ENCODE data around the gene SSRP1.

Gene SSRP1, protein sequence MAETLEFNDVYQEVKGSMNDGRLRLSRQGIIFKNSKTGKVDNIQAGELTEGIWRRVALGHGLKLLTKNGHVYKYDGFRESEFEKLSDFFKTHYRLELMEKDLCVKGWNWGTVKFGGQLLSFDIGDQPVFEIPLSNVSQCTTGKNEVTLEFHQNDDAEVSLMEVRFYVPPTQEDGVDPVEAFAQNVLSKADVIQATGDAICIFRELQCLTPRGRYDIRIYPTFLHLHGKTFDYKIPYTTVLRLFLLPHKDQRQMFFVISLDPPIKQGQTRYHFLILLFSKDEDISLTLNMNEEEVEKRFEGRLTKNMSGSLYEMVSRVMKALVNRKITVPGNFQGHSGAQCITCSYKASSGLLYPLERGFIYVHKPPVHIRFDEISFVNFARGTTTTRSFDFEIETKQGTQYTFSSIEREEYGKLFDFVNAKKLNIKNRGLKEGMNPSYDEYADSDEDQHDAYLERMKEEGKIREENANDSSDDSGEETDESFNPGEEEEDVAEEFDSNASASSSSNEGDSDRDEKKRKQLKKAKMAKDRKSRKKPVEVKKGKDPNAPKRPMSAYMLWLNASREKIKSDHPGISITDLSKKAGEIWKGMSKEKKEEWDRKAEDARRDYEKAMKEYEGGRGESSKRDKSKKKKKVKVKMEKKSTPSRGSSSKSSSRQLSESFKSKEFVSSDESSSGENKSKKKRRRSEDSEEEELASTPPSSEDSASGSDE

DNA sequence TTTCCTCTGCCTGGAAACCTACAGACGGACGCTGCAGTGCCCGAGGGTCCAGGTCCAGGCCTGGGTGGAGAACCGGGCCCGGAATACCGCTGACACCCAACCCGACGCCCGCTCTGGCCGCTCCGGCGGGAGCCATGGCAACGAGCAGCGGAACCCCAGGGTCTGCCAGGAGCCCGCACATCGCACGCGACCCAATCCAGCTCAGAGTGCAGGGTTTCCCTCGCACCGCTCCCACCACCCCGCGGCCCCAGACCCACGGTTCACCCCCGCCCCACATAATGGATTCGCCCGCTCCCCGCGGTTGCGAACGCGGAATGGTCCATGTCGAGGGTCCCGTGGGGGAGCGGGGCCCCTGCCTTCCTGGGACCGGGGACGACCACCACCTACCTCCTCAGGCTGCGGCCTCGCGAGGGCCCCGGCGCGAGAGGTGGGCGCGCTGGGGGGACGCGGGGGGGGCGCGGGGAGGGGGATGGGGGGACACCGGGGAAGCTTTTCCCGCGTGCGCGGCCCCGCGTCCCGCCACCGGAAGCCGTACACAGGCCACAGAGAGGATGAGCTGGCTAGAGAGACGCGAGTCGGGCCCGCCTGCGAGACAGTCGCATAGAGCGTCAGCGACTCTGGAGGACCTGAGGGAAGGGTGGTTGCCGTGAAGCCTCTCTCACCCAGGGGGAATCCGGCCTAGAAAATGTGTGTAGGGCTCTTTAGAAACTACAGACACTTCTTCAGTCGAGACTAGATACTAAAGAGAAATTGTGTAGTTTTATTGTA is at the start of gene SSRP1:
SSRP1 (minus strand) TSS at position 550 of the 768 bp plus-strand sequence. CDS start 771 bp downstream, outside the sequence.
- no peak for TF ChIP-seq ZNF274 (IDR thresholded peaks at IDR 0.05; ENCODE audit: low read depth, low read length)
- H3K4me3 ChIP-seq (ENCODE audit: low read length) = peak within 1 kb of the TSS; percentile 76

DNA sequence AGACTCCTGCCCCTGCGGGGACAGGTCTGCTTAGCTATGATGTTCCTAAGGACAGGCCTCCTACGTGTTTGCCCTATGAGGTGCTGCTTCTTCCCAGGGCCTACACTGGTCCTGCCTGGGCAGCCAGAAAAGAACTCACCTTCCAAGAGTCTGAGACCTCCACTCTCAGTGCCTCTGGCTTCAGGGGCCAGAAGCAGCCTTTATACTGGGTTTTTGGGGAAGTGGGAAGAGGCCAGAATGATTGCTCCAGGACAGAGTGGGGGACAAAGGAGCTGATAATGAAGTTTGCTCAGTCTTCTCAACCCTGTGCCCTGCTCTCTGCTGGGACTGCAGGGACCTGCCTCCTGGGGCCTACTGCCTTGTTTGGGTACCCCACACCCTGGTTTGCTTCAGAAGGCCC is 45.3 kb upstream of the SSRP1 start, which contains the start of gene PRG3:
PRG3 (minus strand) TSS at position 176 of the 400 bp plus-strand sequence. CDS start 442 bp downstream, outside the sequence.
- no peak within 1 kb of the TSS for H3K4me3 ChIP-seq (ENCODE audit: low read length)
- TF ChIP-seq ZNF274 (IDR thresholded peaks at IDR 0.05; ENCODE audit: low read depth, low read length) = no peak

DNA sequence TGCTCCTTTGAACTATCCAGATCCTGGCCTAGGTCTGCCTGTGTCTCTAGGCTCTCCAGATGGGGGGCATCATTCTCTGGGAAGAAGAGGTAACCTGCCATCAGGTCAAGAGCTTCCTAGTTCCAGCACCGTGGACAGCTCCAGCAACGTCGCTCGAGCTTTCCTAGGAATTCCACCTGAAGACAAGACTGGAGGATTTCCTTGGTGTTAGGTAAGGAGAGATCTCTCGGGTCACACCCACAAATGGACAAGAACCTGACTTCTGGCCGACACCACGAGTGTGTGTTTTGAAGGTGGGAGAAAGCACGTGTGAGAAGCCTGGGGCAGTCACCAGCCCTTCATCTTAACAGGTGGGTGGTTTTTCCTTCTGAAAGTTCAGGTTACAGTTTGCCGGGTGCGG is 44.0 kb upstream of the SSRP1 start:
- H3K4me3 ChIP-seq (ENCODE audit: low read length) = no peak overlapping the region
- TF ChIP-seq ZNF274 (IDR thresholded peaks at IDR 0.05; ENCODE audit: low read depth, low read length) = no peak

DNA sequence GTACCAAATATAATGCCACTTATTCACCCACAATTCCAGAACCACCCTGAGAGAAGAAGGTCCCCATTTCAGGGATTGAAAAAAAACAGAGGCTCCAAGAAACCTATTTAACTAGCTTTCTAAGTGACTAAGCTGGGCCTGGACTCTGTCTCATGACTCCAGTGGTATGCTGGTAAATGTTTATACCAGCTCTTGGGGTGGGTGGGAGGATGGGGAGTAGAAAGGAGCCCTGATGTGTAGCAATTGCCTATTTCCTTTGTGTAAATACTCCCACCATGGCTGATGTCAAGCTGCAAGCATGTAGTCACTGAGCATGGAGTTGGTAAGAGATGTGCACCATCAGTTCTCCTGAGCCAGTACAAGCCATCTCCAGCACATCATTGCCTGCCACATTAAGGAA is 42.5 kb upstream of the SSRP1 start:
- no peak for TF ChIP-seq ZNF274 (IDR thresholded peaks at IDR 0.05; ENCODE audit: low read depth, low read length)

DNA sequence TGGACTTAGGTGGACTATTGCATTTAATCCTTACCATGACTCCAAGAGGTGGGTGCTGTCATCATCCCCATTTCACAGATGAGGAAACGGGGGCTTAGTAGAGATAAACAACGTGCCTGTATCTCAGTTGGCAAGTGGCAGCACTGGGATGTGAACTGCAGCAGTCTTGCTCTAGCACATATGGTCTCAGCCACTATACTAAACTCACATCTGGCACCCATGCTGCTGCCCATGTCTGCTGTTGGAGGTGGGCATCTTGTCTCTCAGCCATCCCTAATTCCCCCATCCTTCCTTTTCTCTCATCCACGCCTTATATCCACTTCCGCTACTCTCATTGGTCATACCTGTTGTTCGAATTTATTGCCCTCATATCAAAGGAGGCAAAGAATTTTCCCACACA is 41.4 kb upstream of the SSRP1 start:
- H3K4me3 ChIP-seq (ENCODE audit: low read length) = no peak overlapping the region
- TF ChIP-seq ZNF274 (IDR thresholded peaks at IDR 0.05; ENCODE audit: low read depth, low read length) = no peak

More for the DNA sequence above, 42.5 kb upstream of the SSRP1 start:
- H3K4me3 ChIP-seq (ENCODE audit: low read length) = no peak overlapping the region

DNA sequence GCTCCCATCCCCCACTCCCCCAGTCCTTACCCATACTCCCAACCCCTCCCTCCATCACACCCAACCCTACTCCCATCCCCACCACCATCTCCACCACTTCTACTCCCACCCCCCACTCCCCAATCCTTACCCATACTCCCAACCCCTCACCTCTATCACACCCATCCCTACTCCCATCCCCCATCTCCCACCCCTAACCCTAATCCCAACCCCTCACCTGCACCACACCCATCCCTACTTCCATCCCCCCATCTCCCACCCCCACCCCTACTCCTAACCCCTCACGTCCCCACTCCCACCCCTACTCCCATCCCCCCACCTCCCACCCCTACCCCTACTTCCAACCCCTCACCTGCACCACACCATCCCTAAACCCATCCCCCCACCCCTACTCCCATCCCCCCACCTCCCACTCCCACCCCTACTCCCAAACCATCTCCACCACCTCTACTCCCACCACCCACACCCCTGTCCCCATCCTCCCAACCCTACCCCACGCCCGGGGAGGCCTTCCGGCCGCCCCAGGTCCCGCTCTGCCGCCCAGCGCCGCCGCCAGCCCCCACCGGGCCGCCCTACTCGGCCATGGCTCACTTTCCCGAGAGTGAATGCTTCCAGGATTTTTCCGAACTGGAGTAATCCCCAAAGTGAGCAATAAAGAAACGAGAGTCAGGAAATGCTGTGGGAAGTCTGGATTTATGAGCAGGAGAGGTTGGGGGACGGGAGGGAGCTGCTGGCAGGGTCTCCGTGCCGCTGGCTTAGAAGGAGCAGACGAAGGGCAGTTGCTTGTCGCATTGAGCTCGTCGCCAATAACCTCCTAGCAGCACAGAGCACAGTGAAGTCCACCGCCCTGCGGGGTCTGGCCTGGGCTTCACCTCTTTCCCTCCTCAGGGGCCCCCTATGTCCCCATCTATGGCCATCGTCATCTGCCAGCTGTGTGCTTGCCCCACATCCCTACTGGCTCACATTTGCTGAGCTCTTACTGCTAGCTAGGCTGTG is 40.7 kb upstream of the SSRP1 start:
- TF ChIP-seq ZNF274 (IDR thresholded peaks at IDR 0.05; ENCODE audit: low read depth, low read length) = no peak
- no peak overlapping the region for H3K4me3 ChIP-seq (ENCODE audit: low read length)

DNA sequence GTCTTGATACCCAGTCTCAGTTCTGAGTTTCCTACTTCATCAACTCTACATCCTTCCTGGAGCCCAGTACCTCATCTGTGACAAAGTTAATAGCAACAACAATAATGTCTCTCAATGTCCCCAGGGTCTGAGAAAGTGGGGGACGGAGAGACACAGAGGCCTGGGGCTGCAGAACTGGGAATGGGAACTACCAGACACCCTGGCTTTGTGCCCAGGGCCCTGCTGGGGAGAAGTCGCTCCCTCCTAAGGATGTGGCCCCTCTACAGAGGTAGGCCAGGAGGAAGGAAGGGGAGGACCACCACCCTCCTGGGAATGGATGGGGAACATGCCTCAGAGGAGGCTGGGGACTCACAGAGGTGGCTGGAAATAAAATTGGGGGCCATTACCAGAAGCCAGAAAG is 39.8 kb upstream of the SSRP1 start:
- H3K4me3 ChIP-seq (ENCODE audit: low read length) = no peak overlapping the region
- no peak for TF ChIP-seq ZNF274 (IDR thresholded peaks at IDR 0.05; ENCODE audit: low read depth, low read length)

DNA sequence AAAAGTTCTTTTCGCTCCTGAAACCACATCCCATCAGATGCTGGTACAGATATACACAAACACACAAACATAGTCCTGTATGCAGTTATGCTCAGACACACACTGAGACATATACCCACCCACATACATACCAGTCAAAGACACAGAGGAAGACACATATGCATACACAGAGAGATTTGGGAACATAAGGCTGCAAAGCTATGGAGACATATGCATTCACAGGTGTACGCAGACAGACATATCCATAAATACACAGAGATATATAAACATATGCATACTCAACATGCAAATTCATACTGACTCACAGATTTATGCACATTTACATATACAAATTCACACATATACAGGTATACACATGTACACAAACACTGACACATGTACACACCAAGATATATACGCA is 39.3 kb upstream of the SSRP1 start:
- TF ChIP-seq ZNF274 (IDR thresholded peaks at IDR 0.05; ENCODE audit: low read depth, low read length) = no peak
- H3K4me3 ChIP-seq (ENCODE audit: low read length) = no peak overlapping the region

DNA sequence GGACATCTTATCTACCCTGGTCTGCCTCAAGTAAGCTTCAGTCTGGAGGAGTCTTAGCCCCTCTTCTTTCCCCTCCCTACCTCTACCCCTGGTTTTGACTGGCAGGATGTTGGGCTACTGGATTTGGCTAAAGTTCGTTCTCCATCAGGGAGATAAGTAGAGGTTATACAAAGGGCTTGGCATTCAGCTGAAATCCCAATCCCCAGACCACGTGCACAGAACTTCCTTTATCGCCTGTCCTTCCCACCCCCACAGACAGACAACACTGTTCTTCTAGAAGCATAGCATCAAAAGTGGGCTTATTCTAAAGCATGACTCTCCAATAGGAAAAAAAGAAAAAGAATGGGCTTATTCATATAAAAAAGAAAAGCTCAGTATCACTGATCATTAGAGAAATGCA is 37.5 kb upstream of the SSRP1 start:
- no peak for TF ChIP-seq ZNF274 (IDR thresholded peaks at IDR 0.05; ENCODE audit: low read depth, low read length)
- H3K4me3 ChIP-seq (ENCODE audit: low read length) = no peak overlapping the region

DNA sequence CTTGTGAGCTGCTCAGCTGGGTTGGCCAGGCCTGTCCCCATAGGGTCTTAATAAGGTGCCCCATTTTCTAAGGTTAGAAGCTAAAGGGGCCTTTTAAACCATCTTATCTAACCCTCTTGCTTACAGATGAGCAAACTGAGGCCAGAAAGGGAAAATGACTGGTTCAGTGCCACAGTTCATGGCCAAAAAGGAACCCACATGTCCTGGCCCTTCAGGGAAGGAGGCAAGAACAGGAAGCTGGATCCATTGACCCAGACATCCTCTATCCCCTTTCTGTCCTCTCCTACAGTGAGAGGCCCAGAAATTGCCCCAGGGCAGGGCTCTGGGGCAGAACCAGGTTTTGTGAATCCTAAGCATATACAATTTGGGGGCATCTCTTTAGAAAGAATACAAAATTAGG is 35.2 kb upstream of the SSRP1 start:
- no peak overlapping the region for H3K4me3 ChIP-seq (ENCODE audit: low read length)
- TF ChIP-seq ZNF274 (IDR thresholded peaks at IDR 0.05; ENCODE audit: low read depth, low read length) = no peak

DNA sequence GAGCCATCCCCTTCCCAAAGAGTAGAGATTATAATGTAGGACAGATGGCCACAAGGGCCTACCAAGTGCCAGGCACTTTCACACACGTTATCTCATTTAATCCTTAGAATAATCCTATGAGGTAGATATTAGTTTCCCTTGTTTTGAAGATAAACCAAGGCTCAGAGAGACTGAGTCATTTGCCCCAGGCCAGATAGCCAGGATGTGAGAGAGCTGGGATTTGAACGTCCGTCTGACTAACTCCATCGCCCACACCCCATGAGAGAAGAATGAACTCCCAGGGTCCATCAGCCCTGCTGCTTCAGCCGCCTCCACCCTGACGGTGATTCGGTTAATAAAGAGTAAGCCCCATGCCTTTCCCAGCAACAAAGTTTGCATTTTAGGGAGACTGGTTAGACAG is 34.6 kb upstream of the SSRP1 start:
- TF ChIP-seq ZNF274 (IDR thresholded peaks at IDR 0.05; ENCODE audit: low read depth, low read length) = no peak
- no peak overlapping the region for H3K4me3 ChIP-seq (ENCODE audit: low read length)

DNA sequence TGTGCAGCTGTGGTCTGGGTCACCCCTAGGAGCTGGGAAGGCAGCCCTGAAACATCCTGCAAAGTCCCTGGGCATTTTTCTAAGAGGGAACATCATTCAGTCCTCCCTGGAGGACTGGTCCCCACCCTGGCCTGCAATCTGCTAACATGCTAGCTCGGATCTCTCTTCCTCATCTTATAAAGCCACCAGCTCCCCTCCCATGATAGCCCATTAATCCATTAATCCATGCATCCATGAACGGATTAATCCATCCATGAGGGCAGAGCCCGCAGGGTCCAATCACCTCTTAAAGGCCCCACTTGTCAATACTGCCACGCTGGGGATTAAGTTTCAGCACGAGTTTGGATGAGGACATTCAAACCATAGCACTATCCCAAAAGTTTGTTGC is 33.1 kb upstream of the SSRP1 start:
- no peak for TF ChIP-seq ZNF274 (IDR thresholded peaks at IDR 0.05; ENCODE audit: low read depth, low read length)
- no peak overlapping the region for H3K4me3 ChIP-seq (ENCODE audit: low read length)

DNA sequence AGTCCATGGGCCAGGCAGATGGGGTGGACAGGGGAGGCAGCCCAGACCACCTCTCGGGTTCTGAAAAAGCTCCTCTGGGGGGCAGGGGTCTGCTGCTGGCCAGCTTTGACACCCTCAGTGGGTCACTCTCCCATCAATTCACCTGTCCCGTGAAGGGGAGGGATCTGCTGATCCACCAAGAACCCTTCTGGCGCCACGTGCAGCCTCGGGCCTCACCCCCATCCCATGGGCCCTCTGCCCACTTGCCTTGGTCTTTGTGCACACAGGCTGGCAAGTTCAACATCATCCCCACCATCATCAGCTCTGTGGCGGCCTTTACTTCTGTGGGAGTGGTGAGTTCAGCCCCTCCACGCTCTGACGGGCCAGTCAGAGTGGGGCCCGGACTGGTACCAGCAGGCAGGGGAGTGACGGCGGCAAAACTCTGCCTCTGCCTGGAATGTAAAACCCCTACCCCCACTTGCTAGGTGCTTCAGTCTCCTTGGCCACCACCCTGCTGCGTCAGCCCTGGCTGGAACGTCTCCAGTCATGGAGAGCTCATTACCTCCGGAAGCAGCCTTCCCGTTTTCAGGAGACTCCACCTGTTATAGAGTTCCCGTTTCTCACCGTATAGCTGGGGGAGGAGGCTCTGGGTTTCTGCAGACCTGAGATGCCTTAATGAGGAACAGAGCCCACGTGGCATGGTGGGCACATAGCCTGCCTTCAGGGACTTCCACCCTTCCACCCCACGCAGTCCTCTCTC is 32.6 kb upstream of the SSRP1 start:
- TF ChIP-seq ZNF274 (IDR thresholded peaks at IDR 0.05; ENCODE audit: low read depth, low read length) = no peak

More for the DNA sequence above, 32.6 kb upstream of the SSRP1 start:
- H3K4me3 ChIP-seq (ENCODE audit: low read length) = no peak overlapping the region
